Bronchial smooth muscle cell (primary cell): Measurements from ENCODE around the gene FANK1. TPM values are rescaled to one million over a fixed set of nuclear protein-coding genes. Genes with fewer than 3 reads are reported as not detected.

Source experiments
- total RNA-seq: library from RNA; depleted of rRNA; stranded (reverse); fragments of >200 nt; gene quantifications from 2 replicates; pipeline ENCODE4 v1.2.1, GENCODE V29; 2014

Gene FANK1
- 6.0 and 8.5 TPM in 2 replicates for total RNA-seq

DNA sequence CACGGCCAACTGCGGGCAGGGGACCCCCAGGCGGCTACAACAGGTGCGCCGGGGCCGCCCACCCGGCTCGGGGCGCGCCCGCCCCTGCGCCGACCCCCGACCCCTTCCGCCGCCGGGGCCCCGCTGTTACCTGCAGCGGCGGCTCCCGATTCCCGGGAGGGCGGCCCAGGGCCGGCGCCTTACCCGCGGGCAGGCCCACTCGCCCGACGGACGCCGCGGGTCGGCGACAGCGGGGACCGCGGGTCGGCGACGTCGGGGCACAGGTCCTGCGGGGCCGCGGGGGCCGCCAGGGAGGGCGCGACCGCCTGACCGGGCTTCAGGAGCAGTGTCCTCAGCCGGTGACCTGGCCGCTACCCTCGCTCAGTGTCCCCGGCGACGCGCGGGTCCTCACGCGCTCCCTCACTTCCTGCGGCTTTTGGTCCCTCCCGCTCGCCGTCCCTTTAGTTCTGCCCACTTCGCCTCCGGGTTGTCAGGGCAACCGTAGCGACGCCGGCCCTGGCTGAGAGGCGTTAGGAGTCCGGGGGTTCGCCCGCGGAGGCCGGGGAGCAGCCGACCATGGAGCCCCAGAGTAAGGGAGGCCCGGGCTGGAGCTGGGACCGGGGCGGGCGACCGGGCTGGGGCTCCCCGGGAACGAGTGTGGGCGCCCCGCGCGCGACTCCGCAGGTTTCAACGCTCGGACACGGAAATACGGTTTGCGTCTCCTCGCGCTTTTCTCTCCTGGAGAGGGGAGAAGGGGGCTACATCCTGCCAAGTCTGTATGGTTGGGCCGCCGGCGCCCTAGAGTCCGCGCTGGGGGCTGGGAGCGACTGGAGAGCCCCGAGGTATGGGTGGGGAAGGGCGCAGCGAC is at the start of gene FANK1:
Gene FANK1 (plus strand): TSS at position 477 of the 847 bp plus-strand sequence. CDS start 79 bp downstream, at position 556.

GRCh38 chr10:125881192-125881591 is 15.2 kb upstream of the FANK1 start, which contains the start of gene DHX32:
Gene DHX32 (minus strand): TSS chr10:125881292. CDS start chr10:125880824, 468 bp downstream.

Other genes starting within 250 kb of the FANK1 start
- gene TEX36, start 213.4 kb upstream of the FANK1 start, total RNA-seq, result 0.16 TPM in 1 of 2 replicates, not detected in the other
- gene EDRF1, start 176.9 kb upstream of the FANK1 start, total RNA-seq, result 14.5 and 21.0 TPM in 2 replicates
- gene MMP21, start 120.7 kb upstream of the FANK1 start, total RNA-seq, result not detected in 2 replicates
- gene UROS, start 73.3 kb upstream of the FANK1 start, total RNA-seq, result 38.1 and 69.2 TPM in 2 replicates
- 25.7 and 31.7 TPM in 2 replicates for gene BCCIP, start 73.0 kb upstream of the FANK1 start, total RNA-seq
- 24.3 and 27.4 TPM in 2 replicates for gene DHX32, start 15.3 kb upstream of the FANK1 start, total RNA-seq